Measurements from ENCODE around the gene AMDHD2.

- no peak for TF ChIP-seq CTCF (IDR thresholded peaks at IDR 0.05)
- no peak for TF ChIP-seq POLR2A (IDR thresholded peaks at IDR 0.05)
These were observed 13.7 kb downstream of the AMDHD2 start for GRCh38 chr16:2533912-2534311.
